Vagina (tissue), 2 donors: Measurements from ENCODE around the gene BTBD6. TPM values are rescaled to one million over a fixed set of nuclear protein-coding genes. Genes with fewer than 3 reads are reported as not detected.

ENCODE experiments used
- DNase-seq, 2 donors: peaks; one replicate each; pipeline ENCODE4 v3.0.0-alpha.2; 2017; ENCODE audit errors: extremely low spot score in 2 of 2
- H3K27ac ChIP-seq: fragments of 200-600 bp; sonication (generic); one replicate; pipeline ENCODE4 v1.5.1; 2019
- H3K27me3 ChIP-seq: fragments of 200-600 bp; sonication (generic); one replicate; pipeline ENCODE4 v1.5.1; 2019
- H3K36me3 ChIP-seq, 2 donors: fragments of 200-600 bp; sonication (generic); one replicate each; pipeline ENCODE4 v1.5.1; 2017 to 2019
- H3K4me1 ChIP-seq: fragments of 200-600 bp; sonication (generic); one replicate; pipeline ENCODE4 v1.5.1; 2019
- H3K4me3 ChIP-seq, 2 donors: fragments of 200-600 bp; sonication (generic); 1 replicate in 1 of 2; 2 replicates in 1 of 2; pipeline ENCODE4 v1.5.1; 2016 to 2019
- H3K9me3 ChIP-seq: fragments of 200-600 bp; sonication (generic); one replicate; pipeline ENCODE4 v1.5.1; 2019
- POLR2A ChIP-seq, 2 donors: fragments of 450-650 bp; IDR thresholded peaks; one replicate each; pipeline ENCODE4 v1.6.1; 2017; ENCODE audit warnings: antibody characterized with exemption in 2 of 2, mild to moderate bottlenecking in 2 of 2, moderate library complexity in 2 of 2
- POLR2AphosphoS5 ChIP-seq, 2 donors: sonication (generic); formaldehyde crosslinking; IDR thresholded peaks; one replicate each; pipeline ENCODE4 v1.9.0; 2017; ENCODE audit warnings: antibody characterized with exemption in 2 of 2, mild to moderate bottlenecking in 2 of 2, low read depth in 1 of 2; ENCODE audit not compliant: insufficient read depth in 1 of 2
- intact Hi-C: fragments of 100-400 bp; cut with DNase I; formaldehyde crosslinking; loops from one replicate; pipeline ENCODE4 v1.15.1; 2023
- total RNA-seq: library from RNA; depleted of rRNA; stranded (reverse); fragments of >200 nt; gene quantifications from one replicate; pipeline ENCODE4 v1.2.3, GENCODE V29; 2016
- TF ChIP-seq, protein P1 (sequence below), 3 experiments: fragments of 450-650 bp in 2 of 3; fragments of 200-600 bp in 1 of 3; sonication (generic) in 1 of 3; IDR thresholded peaks; one replicate each; pipeline ENCODE4 v1.5.1; 2017 to 2019; ENCODE audit warnings: antibody characterized with exemption in 3 of 3, mild to moderate bottlenecking in 2 of 3, moderate library complexity in 2 of 3

Gene BTBD6
- 45.9 TPM for total RNA-seq

DNA sequence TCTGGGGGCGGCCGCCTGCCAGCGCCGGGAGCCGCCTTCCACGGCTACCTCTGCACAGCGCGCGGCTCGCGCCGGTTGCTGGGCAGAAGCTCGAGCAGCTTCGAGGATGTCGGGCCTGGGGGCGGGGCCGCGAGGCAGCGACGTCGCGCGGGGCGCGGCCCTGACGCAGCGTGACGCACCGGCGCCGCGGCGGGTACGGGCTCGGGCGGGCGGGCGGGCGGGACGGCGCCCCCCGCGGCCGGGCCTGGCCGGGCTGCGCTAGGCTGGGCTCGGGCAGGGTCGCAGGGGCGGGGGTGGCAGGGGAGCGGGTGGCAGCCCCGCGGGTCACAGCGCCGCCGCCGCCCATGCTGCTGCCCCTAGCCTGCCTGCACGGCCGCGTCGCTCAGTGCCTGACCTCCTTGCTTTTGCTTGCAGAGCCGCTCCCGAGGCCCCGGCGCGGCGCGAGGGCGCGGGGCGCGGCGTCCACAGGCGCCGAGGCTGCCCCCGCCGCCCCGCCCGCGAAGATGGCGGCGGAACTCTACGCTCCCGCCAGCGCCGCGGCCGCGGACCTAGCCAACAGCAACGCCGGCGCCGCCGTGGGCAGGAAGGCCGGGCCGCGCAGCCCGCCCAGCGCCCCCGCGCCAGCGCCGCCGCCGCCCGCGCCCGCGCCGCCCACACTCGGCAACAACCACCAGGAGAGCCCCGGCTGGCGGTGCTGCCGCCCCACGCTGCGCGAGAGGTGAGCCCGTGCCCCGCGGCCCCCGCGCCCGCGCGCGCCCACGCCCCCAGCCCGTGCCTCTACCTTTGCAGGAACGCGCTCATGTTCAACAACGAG, at the start of gene BTBD6:
BTBD6 (plus strand) TSS at position 166 of the 814 bp plus-strand sequence; CDS start at position 345, 179 bp downstream.
- Histone ChIP-seq H3K4me1 (peaks cover 25% of the 10 kb centered on the region), H3K27me3 (no peaks in the 10 kb centered on the region), H3K4me3 (peak within 1 kb of the TSS; percentile 53 to 74), H3K36me3 (peaks cover 0 to 7% of the 10 kb centered on the region in 2 donors), H3K9me3 (no peaks in the 10 kb centered on the region), H3K27ac (peak within 1 kb of the TSS; percentile 86)
- intact Hi-C loops: loop anchor here (10.0 kb wide), 1 partner anchor 46 kb away; no protein-coding TSS in a partner anchor
- DNase-seq: no peak
- TF ChIP-seq, protein P1, sequence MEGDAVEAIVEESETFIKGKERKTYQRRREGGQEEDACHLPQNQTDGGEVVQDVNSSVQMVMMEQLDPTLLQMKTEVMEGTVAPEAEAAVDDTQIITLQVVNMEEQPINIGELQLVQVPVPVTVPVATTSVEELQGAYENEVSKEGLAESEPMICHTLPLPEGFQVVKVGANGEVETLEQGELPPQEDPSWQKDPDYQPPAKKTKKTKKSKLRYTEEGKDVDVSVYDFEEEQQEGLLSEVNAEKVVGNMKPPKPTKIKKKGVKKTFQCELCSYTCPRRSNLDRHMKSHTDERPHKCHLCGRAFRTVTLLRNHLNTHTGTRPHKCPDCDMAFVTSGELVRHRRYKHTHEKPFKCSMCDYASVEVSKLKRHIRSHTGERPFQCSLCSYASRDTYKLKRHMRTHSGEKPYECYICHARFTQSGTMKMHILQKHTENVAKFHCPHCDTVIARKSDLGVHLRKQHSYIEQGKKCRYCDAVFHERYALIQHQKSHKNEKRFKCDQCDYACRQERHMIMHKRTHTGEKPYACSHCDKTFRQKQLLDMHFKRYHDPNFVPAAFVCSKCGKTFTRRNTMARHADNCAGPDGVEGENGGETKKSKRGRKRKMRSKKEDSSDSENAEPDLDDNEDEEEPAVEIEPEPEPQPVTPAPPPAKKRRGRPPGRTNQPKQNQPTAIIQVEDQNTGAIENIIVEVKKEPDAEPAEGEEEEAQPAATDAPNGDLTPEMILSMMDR (IDR thresholded peaks at IDR 0.05): no peak
- TF ChIP-seq POLR2A (IDR thresholded peaks at IDR 0.05): no peak
- TF ChIP-seq POLR2AphosphoS5 (IDR thresholded peaks at IDR 0.05; ENCODE audit: insufficient read depth in 1 of 2, low read depth in 1 of 2): no peak

DNA sequence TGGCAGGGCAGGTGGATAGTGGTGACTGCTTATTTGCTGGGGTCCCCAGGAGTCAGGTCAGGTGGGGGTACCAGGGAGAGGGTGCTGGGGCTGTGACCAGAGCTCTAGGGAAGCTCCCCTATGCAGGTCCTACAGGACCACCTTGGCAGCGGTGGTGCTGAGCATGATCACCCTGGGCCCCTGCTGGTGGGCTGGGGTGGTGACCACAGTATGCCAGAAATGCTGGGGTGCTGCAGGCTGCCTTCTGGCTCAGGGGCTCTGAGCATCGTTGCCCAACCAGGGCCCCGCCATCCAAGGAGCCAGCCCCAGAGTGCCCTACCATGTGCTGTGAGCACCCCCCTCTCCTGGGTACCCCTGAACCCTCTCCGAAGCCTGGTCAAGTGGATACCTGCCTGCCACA, 49.7 kb upstream of the BTBD6 start:
- H3K4me1 ChIP-seq: peaks cover 62% of the 10 kb centered on the region
- H3K36me3 ChIP-seq: no peaks in the 10 kb centered on the region
- intact Hi-C loops: no loop called here
- H3K27ac ChIP-seq: no peak overlapping the region
- TF ChIP-seq POLR2A (IDR thresholded peaks at IDR 0.05) (no peak), POLR2AphosphoS5 (IDR thresholded peaks at IDR 0.05; ENCODE audit: insufficient read depth in 1 of 2, low read depth in 1 of 2) (no peak)
- TF ChIP-seq, protein P1 (IDR thresholded peaks at IDR 0.05): no peak
- DNase-seq: no peak
- no peaks in the 10 kb centered on the region for H3K9me3 ChIP-seq
- H3K27me3 ChIP-seq: peaks cover 15% of the 10 kb centered on the region
- H3K4me3 ChIP-seq: no peak overlapping the region

DNA sequence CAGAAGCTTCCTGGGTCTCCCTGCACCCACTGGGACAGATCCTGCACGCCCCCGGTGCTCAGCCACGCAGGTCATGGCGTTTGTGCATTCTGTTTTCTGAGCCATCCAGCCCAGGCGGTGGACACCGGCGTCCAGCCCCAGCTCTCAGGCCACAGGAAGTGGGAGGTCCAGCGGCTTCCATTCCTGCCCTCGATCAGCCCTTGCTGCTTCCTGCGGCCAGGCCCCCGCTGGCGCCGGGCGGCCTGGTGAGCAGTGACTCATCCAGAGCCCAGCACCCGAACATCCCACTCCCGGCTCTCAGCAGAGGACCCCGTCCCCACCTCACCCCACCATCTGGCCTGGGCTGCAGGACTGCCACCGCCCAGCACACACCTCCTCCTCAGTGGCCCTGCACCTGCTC, 49.2 kb upstream of the BTBD6 start:
- intact Hi-C loops: no loop called here
- Histone ChIP-seq H3K4me1 (peaks cover 62% of the 10 kb centered on the region), H3K27me3 (peaks cover 15% of the 10 kb centered on the region), H3K27ac (no peak overlapping the region), H3K9me3 (no peaks in the 10 kb centered on the region), H3K4me3 (no peak overlapping the region), H3K36me3 (no peaks in the 10 kb centered on the region)
- no peak for TF ChIP-seq POLR2A (IDR thresholded peaks at IDR 0.05)
- TF ChIP-seq, protein P1 (IDR thresholded peaks at IDR 0.05): no peak
- no peak for TF ChIP-seq POLR2AphosphoS5 (IDR thresholded peaks at IDR 0.05; ENCODE audit: insufficient read depth in 1 of 2, low read depth in 1 of 2)
- no peak for DNase-seq

DNA sequence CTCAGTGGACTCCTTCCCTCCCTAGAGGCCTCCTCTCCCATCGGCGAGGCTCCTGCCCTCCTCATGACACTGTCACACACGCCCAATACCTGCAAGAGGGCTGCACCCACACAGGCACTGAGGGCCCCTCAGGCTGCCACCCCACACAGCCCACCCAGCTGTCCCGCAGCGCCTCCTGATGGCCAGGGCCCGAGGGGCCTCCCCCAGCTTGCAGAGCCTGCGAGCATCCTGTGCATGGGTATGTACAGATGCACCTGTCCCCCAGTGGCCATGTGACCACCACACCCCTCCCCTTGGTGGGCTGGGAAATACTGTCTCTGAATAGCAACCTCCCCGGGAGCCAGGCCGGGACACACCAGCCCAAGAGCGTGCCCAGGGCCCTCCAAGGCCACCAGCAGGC, 48.3 kb upstream of the BTBD6 start:
- Histone ChIP-seq H3K9me3 (no peaks in the 10 kb centered on the region), H3K4me1 (peaks cover 64% of the 10 kb centered on the region), H3K27me3 (peaks cover 15% of the 10 kb centered on the region), H3K36me3 (no peaks in the 10 kb centered on the region), H3K4me3 (no peak overlapping the region), H3K27ac (no peak overlapping the region)
- no peak for DNase-seq
- TF ChIP-seq POLR2AphosphoS5 (IDR thresholded peaks at IDR 0.05; ENCODE audit: insufficient read depth in 1 of 2, low read depth in 1 of 2) (no peak), POLR2A (IDR thresholded peaks at IDR 0.05) (no peak)
- TF ChIP-seq, protein P1 (IDR thresholded peaks at IDR 0.05): no peak
- intact Hi-C loops: loop anchor here (10.0 kb wide), 1 partner anchor 85 kb away; no protein-coding TSS in a partner anchor

DNA sequence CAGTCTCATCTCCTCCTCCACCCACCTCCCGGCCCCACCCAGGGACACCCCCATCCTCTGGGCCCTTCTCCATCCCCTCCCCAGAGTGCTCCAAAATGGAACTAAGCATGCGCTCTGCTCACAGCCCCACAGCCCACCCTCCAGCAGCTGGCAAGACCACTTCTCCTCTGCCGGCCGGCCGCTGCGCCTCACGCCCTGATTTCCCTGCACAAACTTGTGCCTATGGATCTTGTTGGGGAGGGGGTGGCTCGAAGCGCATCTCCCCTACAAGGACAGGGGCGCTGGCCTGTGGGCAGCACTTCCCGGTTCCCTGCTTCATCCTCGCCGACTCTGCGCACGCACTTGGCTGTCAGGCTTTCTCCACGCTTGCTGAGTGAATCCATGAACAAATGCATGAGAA, 47.7 kb upstream of the BTBD6 start:
- DNase-seq: no peak
- H3K36me3 ChIP-seq: no peaks in the 10 kb centered on the region
- no peaks in the 10 kb centered on the region for H3K9me3 ChIP-seq
- H3K27me3 ChIP-seq: peaks cover 14% of the 10 kb centered on the region
- H3K4me1 ChIP-seq: peaks cover 67% of the 10 kb centered on the region
- H3K4me3 ChIP-seq: no peak overlapping the region
- intact Hi-C loops: loop anchor here (10.0 kb wide), 1 partner anchor 84 kb away; no protein-coding TSS in a partner anchor
- no peak overlapping the region for H3K27ac ChIP-seq
- no peak for TF ChIP-seq POLR2A (IDR thresholded peaks at IDR 0.05)
- TF ChIP-seq, protein P1 (IDR thresholded peaks at IDR 0.05): no peak
- TF ChIP-seq POLR2AphosphoS5 (IDR thresholded peaks at IDR 0.05; ENCODE audit: insufficient read depth in 1 of 2, low read depth in 1 of 2): no peak
